ENCODE data around the gene KRTAP10-8. TPM values are rescaled to one million over a fixed set of nuclear protein-coding genes. Genes with fewer than 3 reads are reported as not detected.

The KRTAP10-8 gene
- total and polyA plus RNA-seq, 2 of the 4 experiments (the other 2 are of a cell fraction): not detected

DNA sequence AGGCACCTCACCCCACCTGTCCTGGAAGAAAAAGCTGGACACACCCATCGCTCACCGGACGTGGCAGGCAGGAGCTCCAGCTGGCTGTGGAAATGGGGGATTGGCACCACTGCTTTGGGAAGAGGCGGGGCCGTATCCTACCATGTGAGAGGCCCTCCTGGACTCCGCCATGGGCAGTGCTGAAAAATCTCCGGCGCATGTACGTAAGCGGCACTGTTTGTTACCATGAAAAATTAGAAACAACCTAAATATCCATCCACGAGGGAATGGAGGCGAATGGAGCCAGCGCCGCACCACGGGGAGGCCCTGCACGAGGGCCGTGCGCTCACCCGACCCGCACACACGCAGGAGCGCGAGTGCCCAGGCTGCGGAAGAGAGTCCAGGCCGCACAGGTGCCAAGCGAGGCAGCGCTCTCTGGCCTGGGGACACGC lies 3.1 kb downstream of the KRTAP10-8 start:
- no peaks in the 10 kb centered on the region for H3K4me1 ChIP-seq (ENCODE audit: control insufficient read depth, insufficient read depth, low read length)
- no peak overlapping the region for H3K14ac ChIP-seq (replicated peaks; ENCODE audit: low read depth, low read length)
- POLR2A ChIA-PET (ENCODE audit: unreplicated experiment): no interaction called here
- no peak overlapping the region for H4K8ac ChIP-seq (ENCODE audit: low read depth in 2 of 2, low read length in 2 of 2)
- H3K27me3 ChIP-seq (ENCODE audit: control insufficient read depth, insufficient read depth, low read length): peaks cover 3% of the 10 kb centered on the region; the same call in 1 of the 2 replicates
- no peak overlapping the region for H2AFZ ChIP-seq (replicated peaks; ENCODE audit: low read length, poor library complexity)
- H3K27ac ChIP-seq (ENCODE audit: insufficient read depth, low read length): no peak overlapping the region
- H3K4me2 ChIP-seq (ENCODE audit: low read depth, low read length): no peak overlapping the region
- H3K4me3 ChIP-seq (ENCODE audit: insufficient read depth, low read depth, low read length): no peak overlapping the region
- H2BK5ac ChIP-seq (ENCODE audit: low read depth, low read length, poor library complexity, severe bottlenecking): no peak overlapping the region
- H2BK120ac ChIP-seq (ENCODE audit: low read depth, low read length): no peak overlapping the region
- H3K18ac ChIP-seq (ENCODE audit: low read depth, low read length): no peak overlapping the region
- no peak overlapping the region for H4K5ac ChIP-seq (ENCODE audit: low read depth, low read length)
- no peak overlapping the region for H2BK20ac ChIP-seq (ENCODE audit: low read depth, low read length)
- in situ Hi-C loops (cut with MboI; ENCODE audit: low sequenced_read_pairs) (no loop called here), dilution Hi-C loops (cut with HindIII; ENCODE audit: low sequenced_read_pairs, unreplicated experiment) (no loop called here), intact Hi-C loops (cut with micrococcal nuclease) (no loop called here)
- no peak overlapping the region for H2BK15ac ChIP-seq (ENCODE audit: low read depth, low read length)
- DNase-seq: no peak
- H4K91ac ChIP-seq (ENCODE audit: insufficient read depth, low read depth, low read length): no peak overlapping the region
- TF ChIP-seq FOS (IDR thresholded peaks at IDR 0.05; ENCODE audit: low read depth, low read length): no peak
- TF ChIP-seq CHD1 (IDR thresholded peaks at IDR 0.05; ENCODE audit: low read depth, low read length): no peak
- TF ChIP-seq MAZ (IDR thresholded peaks at IDR 0.05; ENCODE audit: borderline replicate concordance, low read depth, low read length): no peak
- TF ChIP-seq BHLHE40 (IDR thresholded peaks at IDR 0.05; ENCODE audit: low read depth, low read length): no peak
- no peak for TF ChIP-seq MAFK (IDR thresholded peaks at IDR 0.05; ENCODE audit: low read depth, low read length)
- no peak for TF ChIP-seq POLR2A (IDR thresholded peaks at IDR 0.05; ENCODE audit: low read depth, low read length)
- TF ChIP-seq CEBPB (IDR thresholded peaks at IDR 0.05; ENCODE audit: low read depth, low read length): no peak
- TF ChIP-seq, protein P1, sequence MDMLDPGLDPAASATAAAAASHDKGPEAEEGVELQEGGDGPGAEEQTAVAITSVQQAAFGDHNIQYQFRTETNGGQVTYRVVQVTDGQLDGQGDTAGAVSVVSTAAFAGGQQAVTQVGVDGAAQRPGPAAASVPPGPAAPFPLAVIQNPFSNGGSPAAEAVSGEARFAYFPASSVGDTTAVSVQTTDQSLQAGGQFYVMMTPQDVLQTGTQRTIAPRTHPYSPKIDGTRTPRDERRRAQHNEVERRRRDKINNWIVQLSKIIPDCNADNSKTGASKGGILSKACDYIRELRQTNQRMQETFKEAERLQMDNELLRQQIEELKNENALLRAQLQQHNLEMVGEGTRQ (IDR thresholded peaks at IDR 0.05; ENCODE audit: low read depth, low read length): no peak
- no peak for TF ChIP-seq RCOR1 (IDR thresholded peaks at IDR 0.05; ENCODE audit: insufficient replicate concordance, low read length)
- TF ChIP-seq, protein P2, sequence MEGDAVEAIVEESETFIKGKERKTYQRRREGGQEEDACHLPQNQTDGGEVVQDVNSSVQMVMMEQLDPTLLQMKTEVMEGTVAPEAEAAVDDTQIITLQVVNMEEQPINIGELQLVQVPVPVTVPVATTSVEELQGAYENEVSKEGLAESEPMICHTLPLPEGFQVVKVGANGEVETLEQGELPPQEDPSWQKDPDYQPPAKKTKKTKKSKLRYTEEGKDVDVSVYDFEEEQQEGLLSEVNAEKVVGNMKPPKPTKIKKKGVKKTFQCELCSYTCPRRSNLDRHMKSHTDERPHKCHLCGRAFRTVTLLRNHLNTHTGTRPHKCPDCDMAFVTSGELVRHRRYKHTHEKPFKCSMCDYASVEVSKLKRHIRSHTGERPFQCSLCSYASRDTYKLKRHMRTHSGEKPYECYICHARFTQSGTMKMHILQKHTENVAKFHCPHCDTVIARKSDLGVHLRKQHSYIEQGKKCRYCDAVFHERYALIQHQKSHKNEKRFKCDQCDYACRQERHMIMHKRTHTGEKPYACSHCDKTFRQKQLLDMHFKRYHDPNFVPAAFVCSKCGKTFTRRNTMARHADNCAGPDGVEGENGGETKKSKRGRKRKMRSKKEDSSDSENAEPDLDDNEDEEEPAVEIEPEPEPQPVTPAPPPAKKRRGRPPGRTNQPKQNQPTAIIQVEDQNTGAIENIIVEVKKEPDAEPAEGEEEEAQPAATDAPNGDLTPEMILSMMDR (conservative IDR thresholded peaks at IDR 0.05; ENCODE audit: low read depth, low read length): no peak
- no peak for TF ChIP-seq NFE2L2 (IDR thresholded peaks at IDR 0.05; ENCODE audit: low read depth, low read length)
- no peak for TF ChIP-seq RFX5 (IDR thresholded peaks at IDR 0.05; ENCODE audit: low read depth, low read length)
- no peak for TF ChIP-seq RAD21 (IDR thresholded peaks at IDR 0.05; ENCODE audit: low read length)
- TF ChIP-seq SMC3 (IDR thresholded peaks at IDR 0.05; ENCODE audit: low read depth, low read length): no peak
- TF ChIP-seq, protein P3, sequence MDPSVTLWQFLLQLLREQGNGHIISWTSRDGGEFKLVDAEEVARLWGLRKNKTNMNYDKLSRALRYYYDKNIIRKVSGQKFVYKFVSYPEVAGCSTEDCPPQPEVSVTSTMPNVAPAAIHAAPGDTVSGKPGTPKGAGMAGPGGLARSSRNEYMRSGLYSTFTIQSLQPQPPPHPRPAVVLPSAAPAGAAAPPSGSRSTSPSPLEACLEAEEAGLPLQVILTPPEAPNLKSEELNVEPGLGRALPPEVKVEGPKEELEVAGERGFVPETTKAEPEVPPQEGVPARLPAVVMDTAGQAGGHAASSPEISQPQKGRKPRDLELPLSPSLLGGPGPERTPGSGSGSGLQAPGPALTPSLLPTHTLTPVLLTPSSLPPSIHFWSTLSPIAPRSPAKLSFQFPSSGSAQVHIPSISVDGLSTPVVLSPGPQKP (IDR thresholded peaks at IDR 0.05; ENCODE audit: borderline replicate concordance, low read depth, low read length): no peak
- no peak for TF ChIP-seq MXI1 (IDR thresholded peaks at IDR 0.05; ENCODE audit: borderline replicate concordance, low read depth, low read length)
- H2AK9ac ChIP-seq (replicated peaks; ENCODE audit: low read depth, low read length, poor library complexity): no peak overlapping the region
- H4K20me1 ChIP-seq (ENCODE audit: insufficient read depth, low read length): no peaks in the 10 kb centered on the region
- no peak overlapping the region for H2AK5ac ChIP-seq (ENCODE audit: low read depth, low read length)
- no peak overlapping the region for H3K9ac ChIP-seq (ENCODE audit: low read depth, low read length)
- 84% methylated on average over 15 of the region's 28 CpGs; no CpG with 5 or more reads in 1 of the 2 experiments for WGBS, 2 experiments (ENCODE audit: extremely low coverage in 2 of 2, insufficient read length in 1 of 2)
- no peak overlapping the region for H3K23ac ChIP-seq (ENCODE audit: low read depth, low read length)
- H3K9me3 ChIP-seq (ENCODE audit: control insufficient read depth, insufficient read depth, low read length): peaks cover 13% of the 10 kb centered on the region
- ATAC-seq (ENCODE audit: low read depth): no peak
- no peaks in the 10 kb centered on the region for H3K9me1 ChIP-seq (ENCODE audit: insufficient read depth, low read length)
- CTCF ChIA-PET: no interaction called here
- BruUV-seq (replicated peaks): no TSS peak
- H3K56ac ChIP-seq (ENCODE audit: extremely low read depth, insufficient read depth, low read length): no peak overlapping the region
- no peak overlapping the region for H3K4ac ChIP-seq (ENCODE audit: low read depth, low read length)
- H3K36me3 ChIP-seq (ENCODE audit: control insufficient read depth, insufficient read depth, low read length): no peaks in the 10 kb centered on the region
- no peaks in the 10 kb centered on the region for H3K79me1 ChIP-seq (ENCODE audit: low read depth in 1 of 2, low read length in 2 of 2)

Data from IMR-90 (cell line).